GM12864 (cell line): Measurements from ENCODE around the gene KRTAP12-2.

Experiments
- DNase-seq: peaks from one replicate; pipeline ENCODE4 v3.0.0-alpha.2; 2011; ENCODE audit warnings: low read depth
- H3K4me3 ChIP-seq: 2 replicates; pipeline ENCODE4 v1.5.1; 2011; ENCODE audit warnings: mild to moderate bottlenecking, low read depth, low read length, control low read depth
- TF ChIP-seq, protein P1 (sequence below): IDR thresholded peaks from 2 replicates; pipeline ENCODE4 v1.5.1; 2011; ENCODE audit warnings: low read depth, mild to moderate bottlenecking, moderate library complexity, low read length, control low read depth, inconsistent platforms; ENCODE audit errors: missing control alignments

The KRTAP12-2 gene

GRCh38 chr21:44658913-44659595 is 7.7 kb downstream of the KRTAP12-2 start:
- no peak for DNase-seq
- H3K4me3 ChIP-seq = no peak overlapping the region
- TF ChIP-seq, protein P1, sequence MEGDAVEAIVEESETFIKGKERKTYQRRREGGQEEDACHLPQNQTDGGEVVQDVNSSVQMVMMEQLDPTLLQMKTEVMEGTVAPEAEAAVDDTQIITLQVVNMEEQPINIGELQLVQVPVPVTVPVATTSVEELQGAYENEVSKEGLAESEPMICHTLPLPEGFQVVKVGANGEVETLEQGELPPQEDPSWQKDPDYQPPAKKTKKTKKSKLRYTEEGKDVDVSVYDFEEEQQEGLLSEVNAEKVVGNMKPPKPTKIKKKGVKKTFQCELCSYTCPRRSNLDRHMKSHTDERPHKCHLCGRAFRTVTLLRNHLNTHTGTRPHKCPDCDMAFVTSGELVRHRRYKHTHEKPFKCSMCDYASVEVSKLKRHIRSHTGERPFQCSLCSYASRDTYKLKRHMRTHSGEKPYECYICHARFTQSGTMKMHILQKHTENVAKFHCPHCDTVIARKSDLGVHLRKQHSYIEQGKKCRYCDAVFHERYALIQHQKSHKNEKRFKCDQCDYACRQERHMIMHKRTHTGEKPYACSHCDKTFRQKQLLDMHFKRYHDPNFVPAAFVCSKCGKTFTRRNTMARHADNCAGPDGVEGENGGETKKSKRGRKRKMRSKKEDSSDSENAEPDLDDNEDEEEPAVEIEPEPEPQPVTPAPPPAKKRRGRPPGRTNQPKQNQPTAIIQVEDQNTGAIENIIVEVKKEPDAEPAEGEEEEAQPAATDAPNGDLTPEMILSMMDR = no peak

GRCh38 chr21:44658541-44658910 is 8.2 kb downstream of the KRTAP12-2 start:
- TF ChIP-seq, protein P1 = no peak
- no peak overlapping the region for H3K4me3 ChIP-seq
- no peak for DNase-seq

DNA sequence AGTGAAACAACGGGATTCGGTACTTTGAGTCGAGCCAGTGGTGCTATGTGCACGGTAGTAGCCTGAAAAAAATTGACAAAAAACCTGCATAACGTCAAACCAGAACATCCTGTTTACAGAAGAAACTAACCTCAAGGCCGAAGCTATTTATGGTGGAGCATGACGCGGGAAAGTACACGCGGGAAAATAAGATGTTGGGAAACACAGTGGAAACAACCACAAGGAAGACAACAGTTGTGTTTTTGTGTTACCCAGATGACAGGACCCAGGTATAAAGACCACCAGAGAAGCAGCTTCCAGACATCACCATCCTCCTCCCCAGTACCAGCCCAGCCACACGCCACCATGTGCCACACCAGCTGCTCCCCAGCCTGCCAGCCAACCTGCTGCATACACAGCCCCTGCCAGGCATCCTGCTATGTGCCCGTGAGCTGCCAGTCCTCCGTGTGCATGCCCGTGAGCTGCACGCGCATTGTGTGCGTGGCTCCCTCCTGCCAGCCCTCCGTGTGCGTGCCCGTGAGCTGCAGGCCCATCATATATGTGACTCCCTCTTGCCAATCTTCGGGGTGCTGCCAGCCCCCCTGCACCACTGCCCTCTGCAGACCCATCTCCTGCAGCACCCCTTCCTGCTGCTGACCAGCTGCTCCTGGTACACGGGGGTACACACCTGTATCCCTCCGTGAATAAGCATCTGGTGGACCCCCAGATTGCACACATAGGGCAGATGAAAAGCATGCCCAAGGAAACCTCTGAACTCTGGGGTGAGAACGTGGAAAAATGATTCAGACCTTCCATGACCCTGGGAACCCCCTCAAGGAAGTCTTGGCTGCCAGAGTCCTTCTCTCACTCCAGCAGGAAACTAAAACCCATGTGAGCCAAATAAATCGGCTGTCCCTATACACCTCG is 8.8 kb downstream of the KRTAP12-2 start, which contains the start of gene KRTAP12-3:
Gene KRTAP12-3, plus strand, starts transcription at position 298 of the 906 bp plus-strand sequence. Its CDS starts 48 bp downstream, at position 346.
- TF ChIP-seq, protein P1 = no peak
- no peak within 1 kb of the TSS for H3K4me3 ChIP-seq
- no peak for DNase-seq

- no peak overlapping the region for H3K4me3 ChIP-seq
- TF ChIP-seq, protein P1 = no peak
- no peak for DNase-seq
Measured at GRCh38 chr21:44656868-44657267, 9.9 kb downstream of the KRTAP12-2 start.

DNA sequence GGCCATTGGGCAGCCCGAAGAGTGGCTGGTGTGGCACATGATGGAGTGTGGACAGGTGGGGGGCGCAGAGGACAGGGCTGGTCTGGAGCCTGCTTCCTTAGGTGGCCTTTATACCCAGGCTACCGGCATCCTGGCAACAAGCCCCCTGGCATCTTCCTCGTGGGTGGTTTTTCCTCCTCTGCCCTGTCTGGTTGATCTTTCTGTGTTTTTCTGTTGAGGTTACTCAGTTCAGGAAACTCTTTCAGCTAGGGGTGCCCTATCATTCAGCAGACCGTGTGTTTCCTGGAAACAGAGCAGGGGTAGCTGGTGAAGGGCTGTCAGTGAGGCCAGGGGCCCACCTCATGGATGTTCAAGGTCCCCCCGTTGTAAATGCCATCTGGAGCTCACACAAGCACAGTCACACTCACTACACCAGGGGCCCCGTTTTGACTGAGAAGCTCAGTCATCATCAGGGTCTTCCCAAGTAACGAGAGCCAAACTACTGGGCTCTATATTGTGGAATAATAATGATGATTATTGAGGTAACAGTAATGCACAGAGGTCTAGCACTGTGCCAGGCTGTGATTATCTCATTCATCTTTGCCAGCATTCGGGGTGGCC is 12.1 kb downstream of the KRTAP12-2 start, which contains the start of gene KRTAP12-4:
Gene KRTAP12-4, minus strand, starts transcription at position 84 of the 600 bp plus-strand sequence. Its CDS starts 45 bp downstream, at position 39.
- H3K4me3 ChIP-seq = no peak within 1 kb of the TSS
- TF ChIP-seq, protein P1 = no peak
- DNase-seq = no peak

GRCh38 chr21:44653656-44654575 is 12.8 kb downstream of the KRTAP12-2 start:
- DNase-seq = no peak

More at GRCh38 chr21:44653656-44654575, 12.8 kb downstream of the KRTAP12-2 start:
- no peak overlapping the region for H3K4me3 ChIP-seq
- TF ChIP-seq, protein P1 = no peak
